WTC11 (cell line): ENCODE results near the gene IL1RAPL1. TPM values are rescaled to one million over a fixed set of nuclear protein-coding genes. Genes with fewer than 3 reads are reported as not detected.

Source experiments
- ATAC-seq: fragments of 200-7000 bp; cut with Tn5 transposase; 2 replicates; pipeline ENCODE4 v1.10.0; 2021; ENCODE audit warnings: mild to moderate bottlenecking, moderate library complexity
- CTCF ChIA-PET: fragments of 300-600 bp; sonication (Branson Sonifier 250); formaldehyde crosslinking; loops from one replicate; lab custom pipeline; 2021; ENCODE audit warnings: antibody characterized with exemption; lab: Charles Lee
- POLR2A ChIA-PET: fragments of 350-600 bp; sonication (Branson Sonifier 250); formaldehyde crosslinking; loops from one replicate; lab custom pipeline; 2021; ENCODE audit warnings: antibody characterized with exemption; lab: Charles Lee
- DNase-seq: peaks from one replicate; pipeline ENCODE4 v3.0.0; 2021; ENCODE audit warnings: low spot score
- H3K27ac Mint-ChIP-seq: 2 replicates; pipeline ENCODE4 v1.8.0; 2021; ENCODE audit warnings: mixed read lengths
- H3K27me3 Mint-ChIP-seq: 2 replicates; pipeline ENCODE4 v1.8.0; 2021; ENCODE audit warnings: low read depth, mild to moderate bottlenecking, moderate library complexity, mixed read lengths
- H3K36me3 Mint-ChIP-seq: 2 replicates; pipeline ENCODE4 v1.8.0; 2021; ENCODE audit warnings: mixed read lengths
- H3K4me1 Mint-ChIP-seq: 2 replicates; pipeline ENCODE4 v1.8.0; 2022; ENCODE audit warnings: mixed read lengths
- H3K4me3 Mint-ChIP-seq: 2 replicates; pipeline ENCODE4 v1.8.0; 2021; ENCODE audit warnings: mild to moderate bottlenecking, moderate library complexity, mixed read lengths
- H3K9me3 Mint-ChIP-seq: 2 replicates; pipeline ENCODE4 v1.8.0; 2021; ENCODE audit warnings: mixed read lengths
- ATF1 ChIP-seq: sonication (generic); formaldehyde crosslinking; IDR thresholded peaks from 2 replicates; pipeline ENCODE4 v1.8.1; 2023; ENCODE audit warnings: mild to moderate bottlenecking, moderate library complexity, missing genetic modification reagents
- CDX4 ChIP-seq: fragments of 250-450 bp; sonication (Bioruptor Pico); IDR thresholded peaks from 2 replicates; pipeline ENCODE4 v1.9.0; 2021; ENCODE audit warnings: moderate library complexity, mild to moderate bottlenecking, inconsistent platforms, borderline replicate concordance
- CTCF ChIP-seq: fragments of 200-600 bp; IDR thresholded peaks from 2 replicates; pipeline ENCODE4 v1.8.0; 2022; ENCODE audit warnings: antibody characterized with exemption
- ELF4 ChIP-seq: sonication (generic); formaldehyde crosslinking; IDR thresholded peaks from 2 replicates; pipeline ENCODE4 v1.8.1; 2022; ENCODE audit warnings: low read depth, mild to moderate bottlenecking, moderate library complexity, missing genetic modification reagents
- FOXJ3 ChIP-seq: sonication (generic); formaldehyde crosslinking; IDR thresholded peaks from 2 replicates; pipeline ENCODE4 v1.9.0; 2021; ENCODE audit warnings: missing genetic modification reagents, mild to moderate bottlenecking, borderline replicate concordance
- HMGA2 ChIP-seq: fragments of 250-450 bp; sonication (Bioruptor Pico); IDR thresholded peaks from 2 replicates; pipeline ENCODE4 v1.4.0; 2021; ENCODE audit warnings: mild to moderate bottlenecking, moderate library complexity
- HMGXB4 ChIP-seq: sonication (generic); formaldehyde crosslinking; IDR thresholded peaks from 2 replicates; pipeline ENCODE4 v1.8.1; 2023; ENCODE audit warnings: mild to moderate bottlenecking, moderate library complexity, missing genetic modification reagents
- JAZF1 ChIP-seq: fragments of 250-450 bp; sonication (Bioruptor Pico); IDR thresholded peaks from 2 replicates; pipeline ENCODE4 v1.9.0; 2021; ENCODE audit warnings: moderate library complexity, mild to moderate bottlenecking, inconsistent platforms
- MAX ChIP-seq: sonication (generic); formaldehyde crosslinking; IDR thresholded peaks from 2 replicates; pipeline ENCODE4 v1.8.0; 2022; ENCODE audit warnings: mild to moderate bottlenecking, missing genetic modification reagents
- NFE2L1 ChIP-seq: sonication (generic); formaldehyde crosslinking; IDR thresholded peaks from 2 replicates; pipeline ENCODE4 v1.8.1; 2023; ENCODE audit warnings: missing genetic modification reagents
- NR1H2 ChIP-seq: sonication (generic); formaldehyde crosslinking; IDR thresholded peaks from 2 replicates; pipeline ENCODE4 v1.9.0; 2021; ENCODE audit warnings: mild to moderate bottlenecking, moderate library complexity, missing genetic modification reagents
- OVOL2 ChIP-seq: fragments of 250-450 bp; sonication (Bioruptor Pico); IDR thresholded peaks from 2 replicates; pipeline ENCODE4 v1.9.0; 2021; ENCODE audit warnings: mild to moderate bottlenecking, borderline replicate concordance
- RELA ChIP-seq: sonication (generic); formaldehyde crosslinking; IDR thresholded peaks from 2 replicates; pipeline ENCODE4 v1.8.1; 2022; ENCODE audit warnings: missing genetic modification reagents, mild to moderate bottlenecking, borderline replicate concordance
- RORB ChIP-seq: fragments of 250-450 bp; sonication (Bioruptor Pico); IDR thresholded peaks from 2 replicates; pipeline ENCODE4 v1.9.0; 2021; ENCODE audit warnings: mild to moderate bottlenecking
- SMAD4 ChIP-seq: sonication (generic); formaldehyde crosslinking; IDR thresholded peaks from 2 replicates; pipeline ENCODE4 v1.8.0; 2022; ENCODE audit warnings: mild to moderate bottlenecking, missing genetic modification reagents
- SOX15 ChIP-seq: fragments of 250-450 bp; sonication (Bioruptor Pico); IDR thresholded peaks from 2 replicates; pipeline ENCODE4 v1.9.0; 2021; ENCODE audit warnings: mild to moderate bottlenecking
- USF1 ChIP-seq: sonication (generic); formaldehyde crosslinking; IDR thresholded peaks from 2 replicates; pipeline ENCODE4 v1.8.0; 2022; ENCODE audit warnings: mild to moderate bottlenecking, missing genetic modification reagents
- ZNF232 ChIP-seq: sonication (generic); formaldehyde crosslinking; IDR thresholded peaks from 2 replicates; pipeline ENCODE4 v1.8.0; 2022; ENCODE audit warnings: mild to moderate bottlenecking, missing genetic modification reagents
- ZNF281 ChIP-seq: sonication (generic); formaldehyde crosslinking; IDR thresholded peaks from 2 replicates; pipeline ENCODE4 v1.8.0; 2023; ENCODE audit warnings: mild to moderate bottlenecking, missing genetic modification reagents
- ZNF671 ChIP-seq: fragments of 250-450 bp; sonication (Bioruptor Pico); IDR thresholded peaks from 2 replicates; pipeline ENCODE4 v1.8.0; 2021; ENCODE audit warnings: mild to moderate bottlenecking
- total RNA-seq: library from RNA; stranded (reverse); gene quantifications from 3 replicates; pipeline ENCODE4 v1.2.3, GENCODE V29; 2021

Gene IL1RAPL1
- total RNA-seq, 1 experiment from 2014 or later: 0.13 TPM

GRCh38 chrX:29466456-29466855 is 879.2 kb downstream of the IL1RAPL1 start (continued):
- TF ChIP-seq USF1 (CRISPR knock-in tag) (no peak), ZNF232 (CRISPR knock-in tag) (no peak), NR1H2 (CRISPR knock-in tag) (no peak)

GRCh38 chrX:29468911-29469494 is 881.8 kb downstream of the IL1RAPL1 start:
- ATAC-seq (no peak), DNase-seq (no peak)
- peaks cover 3% of the 10 kb centered on the region for H3K27me3 Mint-ChIP-seq
- ChIA-PET CTCF (interaction anchor here (1.1 kb wide), 1 partner anchor 10 kb away, joined by 3 read pairs; no protein-coding TSS in a partner anchor), POLR2A (no interaction called here)
- H3K4me1 Mint-ChIP-seq: peaks cover 6% of the 10 kb centered on the region
- H3K4me3 Mint-ChIP-seq: no peak overlapping the region
- H3K36me3 Mint-ChIP-seq: no peaks in the 10 kb centered on the region
- no peak for TF ChIP-seq CDX4 (CRISPR knock-in tag)
- no peak overlapping the region for H3K27ac Mint-ChIP-seq
- H3K9me3 Mint-ChIP-seq: peaks cover 4% of the 10 kb centered on the region; the same call in 1 of the 2 replicates

- DNase-seq (no peak), ATAC-seq (no peak)
- Mint-ChIP-seq H3K9me3 (no peaks in the 10 kb centered on the region), H3K4me3 (no peak overlapping the region)
- ChIA-PET POLR2A (no interaction called here), CTCF (interaction anchor here (1.1 kb wide), 1 partner anchor 9 kb away, joined by 3 read pairs; no protein-coding TSS in a partner anchor)
- TF ChIP-seq ZNF671 (CRISPR knock-in tag): no peak
- no peak for TF ChIP-seq RELA (CRISPR knock-in tag)
- no peak for TF ChIP-seq HMGXB4
- TF ChIP-seq JAZF1 (CRISPR knock-in tag): no peak
- no peak for TF ChIP-seq RORB
- TF ChIP-seq SMAD4 (CRISPR knock-in tag): no peak
- TF ChIP-seq HMGA2 (CRISPR knock-in tag): no peak
- no peak for TF ChIP-seq SOX15
- TF ChIP-seq NFE2L1 (CRISPR knock-in tag): no peak
- TF ChIP-seq, all 79 proteins: peak for 0
- Mint-ChIP-seq H3K36me3 (no peaks in the 10 kb centered on the region), H3K27ac (no peak overlapping the region), H3K27me3 (peaks cover 4% of the 10 kb centered on the region), H3K4me1 (peaks cover 6% of the 10 kb centered on the region)
Observed at GRCh38 chrX:29470030-29470429, 882.8 kb downstream of the IL1RAPL1 start.

- Mint-ChIP-seq H3K36me3 (no peaks in the 10 kb centered on the region), H3K27ac (no peak overlapping the region)
- no peak for TF ChIP-seq RELA (CRISPR knock-in tag)
- TF ChIP-seq ELF4 (CRISPR knock-in tag): no peak
- no peak for TF ChIP-seq ZNF281 (CRISPR knock-in tag)
- no peak for TF ChIP-seq FOXJ3 (CRISPR knock-in tag)
- no peak for TF ChIP-seq CTCF
- TF ChIP-seq OVOL2 (CRISPR knock-in tag): no peak
- no peak for TF ChIP-seq ATF1 (CRISPR knock-in tag)
- TF ChIP-seq MAX (CRISPR knock-in tag): no peak
- TF ChIP-seq, all 79 proteins: peak for 0
- no peaks in the 10 kb centered on the region for H3K9me3 Mint-ChIP-seq
- peaks cover 4% of the 10 kb centered on the region for H3K27me3 Mint-ChIP-seq
- CTCF ChIA-PET: no interaction called here
- POLR2A ChIA-PET: no interaction called here
- no peak for DNase-seq
- no peak for ATAC-seq
- H3K4me1 Mint-ChIP-seq: peaks cover 6% of the 10 kb centered on the region
- H3K4me3 Mint-ChIP-seq: no peak overlapping the region
Observed at GRCh38 chrX:29471829-29472228, 884.6 kb downstream of the IL1RAPL1 start.
